HG03432 (cell line): ENCODE data around the gene IFT122.
A peak's percentile ranks its signal among the peaks of the same experiment; 100 is the strongest.

Experiments
- ATAC-seq: cut with Tn5 transposase; IDR thresholded peaks from one replicate; pipeline ENCODE4 v1.9.1; 2021; ENCODE audit warnings: mild to moderate bottlenecking, moderate library complexity; ENCODE audit not compliant: unreplicated experiment

The IFT122 gene

GRCh38 chr3:129415830-129416229 lies 24.2 kb upstream of the IFT122 start:
- ATAC-seq = no peak

GRCh38 chr3:129416415-129416814 lies 23.6 kb upstream of the IFT122 start:
- no peak for ATAC-seq

- ATAC-seq = no peak
Observed at GRCh38 chr3:129417326-129417725, 22.7 kb upstream of the IFT122 start.

GRCh38 chr3:129418041-129418973 lies 21.7 kb upstream of the IFT122 start:
- ATAC-seq = no peak

GRCh38 chr3:129419476-129419875 lies 20.5 kb upstream of the IFT122 start:
- no peak for ATAC-seq

GRCh38 chr3:129421236-129421883 lies 18.7 kb upstream of the IFT122 start:
- no peak for ATAC-seq

GRCh38 chr3:129421988-129422745 lies 17.9 kb upstream of the IFT122 start:
- ATAC-seq = no peak

GRCh38 chr3:129422897-129423296 lies 17.1 kb upstream of the IFT122 start:
- ATAC-seq = no peak

GRCh38 chr3:129424185-129424841 lies 15.7 kb upstream of the IFT122 start:
- ATAC-seq = peak; percentile 60

- ATAC-seq = no peak
Observed at GRCh38 chr3:129425213-129425612, 14.8 kb upstream of the IFT122 start.

- ATAC-seq = no peak
Observed at GRCh38 chr3:129425619-129426018, 14.4 kb upstream of the IFT122 start.

- no peak for ATAC-seq
Observed at GRCh38 chr3:129428007-129428375, 12.0 kb upstream of the IFT122 start.

GRCh38 chr3:129428376-129429079 lies 11.5 kb upstream of the IFT122 start, which contains the start of gene EFCAB12:
Gene EFCAB12 (minus strand): TSS chr3:129428636. CDS start chr3:129428488, 148 bp downstream.
- ATAC-seq = peak; percentile 95

- ATAC-seq = no peak
Observed at GRCh38 chr3:129429080-129429451, 11.0 kb upstream of the IFT122 start.

- ATAC-seq = no peak
Observed at GRCh38 chr3:129429602-129430001, 10.4 kb upstream of the IFT122 start.

GRCh38 chr3:129432036-129432435 lies 8.0 kb upstream of the IFT122 start:
- ATAC-seq = no peak

- ATAC-seq = no peak
Observed at GRCh38 chr3:129432671-129433070, 7.4 kb upstream of the IFT122 start.

GRCh38 chr3:129433565-129433964 lies 6.5 kb upstream of the IFT122 start:
- no peak for ATAC-seq

- no peak for ATAC-seq
Observed at GRCh38 chr3:129434140-129434539, 5.9 kb upstream of the IFT122 start.

- no peak for ATAC-seq
Observed at GRCh38 chr3:129435367-129435766, 4.7 kb upstream of the IFT122 start.
